IPS-18a (cell line): Measurements from ENCODE around the gene CCDC85A.

Experiments used
- H3K27ac ChIP-seq: one replicate; pipeline ENCODE4 v1.5.1; 2013; ENCODE audit warnings: low read length
- H3K27me3 ChIP-seq: one replicate; pipeline ENCODE4 v1.6.1; 2013; ENCODE audit warnings: mild to moderate bottlenecking, low read length; ENCODE audit not compliant: control insufficient read depth, insufficient read depth
- H3K36me3 ChIP-seq: one replicate; pipeline ENCODE4 v1.6.1; 2013; ENCODE audit warnings: low read depth, low read length; ENCODE audit not compliant: control insufficient read depth
- H3K4me1 ChIP-seq: one replicate; pipeline ENCODE4 v1.6.1; 2013; ENCODE audit warnings: low read depth, low read length; ENCODE audit not compliant: control insufficient read depth
- H3K4me3 ChIP-seq: one replicate; pipeline ENCODE4 v1.5.1; 2013; ENCODE audit warnings: low read length
- H3K9ac ChIP-seq: one replicate; pipeline ENCODE4 v1.6.1; 2013; ENCODE audit warnings: mild to moderate bottlenecking, low read length, moderate library complexity
- H3K9me3 ChIP-seq: one replicate; pipeline ENCODE4 v1.6.1; 2013; ENCODE audit warnings: low read depth, low read length; ENCODE audit not compliant: control insufficient read depth

Gene CCDC85A

DNA sequence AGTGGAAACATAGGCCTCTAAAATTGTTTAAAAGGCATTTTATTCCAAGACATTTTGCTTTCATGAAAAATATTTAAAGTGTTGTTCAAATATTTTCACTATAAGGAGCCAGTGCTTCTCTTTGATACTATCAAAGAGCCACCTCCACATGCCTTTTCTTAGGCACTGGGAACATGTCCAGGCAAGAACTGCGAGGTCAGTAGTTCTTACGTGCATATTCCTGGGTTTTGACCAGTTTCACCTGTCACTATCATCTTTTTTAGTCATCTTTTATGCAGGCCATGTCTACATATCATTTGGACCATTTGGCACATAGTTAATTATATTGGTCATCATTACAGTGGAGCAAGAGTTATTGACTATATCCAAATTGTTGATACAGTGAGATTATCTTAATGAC lies 195.3 kb downstream of the CCDC85A start:
- Histone ChIP-seq H3K9me3 (no peaks in the 10 kb centered on the region), H3K9ac (no peak overlapping the region), H3K36me3 (no peaks in the 10 kb centered on the region), H3K27ac (no peak overlapping the region), H3K4me3 (no peak overlapping the region), H3K4me1 (peaks cover 9% of the 10 kb centered on the region), H3K27me3 (no peaks in the 10 kb centered on the region)

DNA sequence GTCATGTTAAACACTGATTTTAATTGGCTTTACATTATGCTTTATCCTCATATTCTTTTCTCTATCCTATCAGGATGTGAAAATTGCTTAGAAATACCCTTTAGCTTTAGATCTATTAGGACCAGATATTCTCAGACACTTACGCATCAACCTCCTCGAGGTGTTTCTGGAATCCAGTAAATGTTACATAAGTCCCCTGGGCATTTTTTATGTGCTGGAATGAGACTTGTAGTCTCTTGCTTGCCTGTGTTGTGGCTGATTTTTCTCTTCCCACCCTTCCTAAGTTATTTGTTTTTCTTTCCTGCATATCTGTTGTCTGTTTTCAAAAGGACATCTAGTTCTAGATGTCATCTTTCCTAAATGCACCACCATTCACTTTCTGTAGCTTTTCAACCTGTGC lies 197.1 kb downstream of the CCDC85A start:
- no peak overlapping the region for H3K9ac ChIP-seq
- no peaks in the 10 kb centered on the region for H3K27me3 ChIP-seq
- no peak overlapping the region for H3K27ac ChIP-seq
- no peak overlapping the region for H3K4me3 ChIP-seq
- H3K4me1 ChIP-seq = peaks cover 12% of the 10 kb centered on the region
- no peaks in the 10 kb centered on the region for H3K36me3 ChIP-seq
- no peaks in the 10 kb centered on the region for H3K9me3 ChIP-seq

DNA sequence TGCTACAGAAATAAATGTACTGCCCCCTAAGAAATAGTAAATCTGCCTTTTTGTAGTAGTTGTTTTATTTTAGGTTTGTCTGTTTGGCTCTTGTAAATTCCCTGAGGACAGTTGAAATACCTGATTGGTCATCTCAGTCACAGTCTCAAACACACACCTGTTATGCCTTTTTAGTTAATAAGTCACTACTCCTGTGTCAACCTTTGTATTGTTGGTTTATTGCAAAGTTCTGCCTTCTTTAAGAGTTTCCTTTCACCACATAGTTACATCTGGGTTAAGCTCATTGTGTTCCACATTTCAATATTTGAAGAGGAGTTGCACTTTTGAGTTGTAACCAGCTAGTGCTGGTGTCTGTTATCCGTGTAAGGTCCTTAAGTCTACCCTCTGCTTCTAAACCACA lies 198.7 kb downstream of the CCDC85A start:
- Histone ChIP-seq H3K27me3 (no peaks in the 10 kb centered on the region), H3K9me3 (no peaks in the 10 kb centered on the region), H3K4me3 (no peak overlapping the region), H3K9ac (no peak overlapping the region), H3K36me3 (no peaks in the 10 kb centered on the region), H3K27ac (no peak overlapping the region), H3K4me1 (peaks cover 12% of the 10 kb centered on the region)

DNA sequence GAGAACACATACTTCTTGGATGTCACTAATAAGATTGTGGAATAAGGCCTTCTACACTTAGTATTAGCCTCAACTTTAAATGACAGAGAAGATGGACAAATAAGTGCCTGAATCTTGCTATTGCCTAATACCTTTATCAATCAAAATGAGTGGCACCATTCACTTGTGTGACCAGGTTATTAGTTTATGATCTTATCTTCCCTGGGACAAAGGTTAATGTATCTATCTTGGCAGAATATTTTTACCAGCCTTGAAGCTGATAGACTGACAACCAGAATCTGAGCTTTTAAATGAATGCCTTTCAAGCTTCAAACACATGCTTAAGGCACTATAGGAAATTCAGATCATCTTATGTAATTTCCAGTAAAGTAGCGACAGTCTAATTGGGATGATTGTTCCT lies 202.9 kb downstream of the CCDC85A start:
- H3K9me3 ChIP-seq = no peaks in the 10 kb centered on the region
- H3K4me3 ChIP-seq = no peak overlapping the region
- H3K36me3 ChIP-seq = no peaks in the 10 kb centered on the region
- no peaks in the 10 kb centered on the region for H3K27me3 ChIP-seq
- no peak overlapping the region for H3K27ac ChIP-seq
- peaks cover 10% of the 10 kb centered on the region for H3K4me1 ChIP-seq
- H3K9ac ChIP-seq = no peak overlapping the region

DNA sequence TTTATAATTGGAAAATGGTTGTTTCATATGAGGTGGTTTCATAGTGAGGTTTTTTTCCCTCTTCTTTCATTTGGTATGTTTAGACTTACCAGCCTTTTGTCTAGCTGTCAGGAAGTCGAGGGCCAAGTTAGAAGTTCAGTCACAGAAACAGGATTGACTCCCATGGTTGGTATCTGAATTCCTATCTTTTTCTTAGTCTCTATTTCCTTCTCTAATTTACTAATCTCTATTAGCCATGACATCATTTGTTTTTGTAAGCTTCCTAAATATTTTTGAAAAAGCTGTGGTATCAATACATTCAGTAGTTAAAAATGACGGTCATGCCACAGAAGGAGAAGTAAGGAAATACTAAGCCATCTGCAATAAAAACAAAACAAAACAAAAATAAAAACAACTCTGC lies 206.9 kb downstream of the CCDC85A start:
- Histone ChIP-seq H3K9me3 (peaks cover 2% of the 10 kb centered on the region), H3K4me3 (no peak overlapping the region), H3K27me3 (no peaks in the 10 kb centered on the region), H3K27ac (no peak overlapping the region), H3K36me3 (no peaks in the 10 kb centered on the region), H3K9ac (no peak overlapping the region), H3K4me1 (no peaks in the 10 kb centered on the region)

DNA sequence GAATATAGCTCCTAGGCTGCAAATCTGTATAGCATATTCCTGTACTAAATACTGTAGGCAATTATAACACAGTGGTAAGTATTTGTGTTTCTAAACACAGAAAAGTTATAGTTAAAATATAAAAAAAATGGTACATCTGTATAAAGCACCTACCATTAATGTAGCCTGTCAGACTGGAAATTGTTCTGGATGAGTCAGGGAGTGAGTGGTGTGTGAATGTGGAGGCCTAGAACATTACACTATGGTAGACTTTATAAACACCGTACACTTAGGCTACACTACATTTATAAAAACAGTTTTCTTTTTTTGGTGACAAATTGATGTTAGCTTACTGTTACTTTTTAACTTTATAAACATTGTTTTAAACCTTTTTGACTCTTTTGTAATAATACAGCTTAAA lies 226.3 kb downstream of the CCDC85A start:
- Histone ChIP-seq H3K27me3 (no peaks in the 10 kb centered on the region), H3K9ac (no peak overlapping the region), H3K27ac (no peak overlapping the region), H3K9me3 (no peaks in the 10 kb centered on the region), H3K36me3 (no peaks in the 10 kb centered on the region), H3K4me1 (no peaks in the 10 kb centered on the region), H3K4me3 (no peak overlapping the region)

DNA sequence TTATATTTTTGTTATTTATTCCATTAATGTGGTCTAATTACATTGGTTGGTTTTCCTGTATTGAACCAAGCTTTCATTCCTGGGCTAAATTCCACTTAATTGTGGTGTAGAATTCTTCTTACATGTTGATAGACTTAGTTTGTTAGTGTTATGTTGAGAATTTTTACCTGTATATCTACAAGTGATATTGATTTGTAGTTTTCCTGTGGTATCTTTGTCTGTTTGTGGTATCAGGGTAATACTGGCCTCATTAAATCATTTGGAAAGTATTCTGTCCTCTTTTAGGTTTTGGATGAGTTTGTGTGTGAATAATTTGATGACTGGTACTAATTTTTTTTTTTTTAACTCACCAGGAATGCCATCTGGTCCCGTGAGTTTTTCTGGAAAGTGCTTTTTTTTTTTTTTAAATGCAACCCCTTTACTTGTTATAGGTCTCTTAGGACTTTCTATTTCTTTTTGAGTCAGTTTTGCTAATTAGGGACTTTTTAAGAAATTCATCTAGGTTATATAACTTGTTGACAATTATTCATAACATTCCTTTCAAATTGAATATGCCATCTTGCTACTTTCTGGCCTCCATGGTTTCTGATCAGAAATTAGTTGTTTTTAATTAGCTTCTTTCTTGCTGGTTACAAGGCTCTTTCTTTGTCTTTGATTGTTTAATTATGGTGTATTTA lies 232.8 kb downstream of the CCDC85A start:
- Histone ChIP-seq H3K9ac (no peak overlapping the region), H3K9me3 (no peaks in the 10 kb centered on the region), H3K27ac (no peak overlapping the region)

More for the DNA sequence above, 232.8 kb downstream of the CCDC85A start:
- Histone ChIP-seq H3K27me3 (no peaks in the 10 kb centered on the region), H3K36me3 (no peaks in the 10 kb centered on the region), H3K4me1 (no peaks in the 10 kb centered on the region), H3K4me3 (no peak overlapping the region)
